Kidney (tissue), 14 donors: ENCODE data around the gene ZSWIM4. TPM values are rescaled to one million over a fixed set of nuclear protein-coding genes. Genes with fewer than 3 reads are reported as not detected.

ENCODE experiments used
- DNase-seq, 5 donors: peaks; one replicate each; pipeline ENCODE4 v3.0.0-alpha.2; 2013 to 2020
- FAIRE-seq: peaks from 2 replicates; lab custom pipeline; 2012; peaks lifted over from hg19 to GRCh38; lab: Jason Lieb, UNC
- H3K27ac ChIP-seq, 2 donors: one replicate each; pipeline ENCODE4 v1.7.0; 2013; ENCODE audit warnings: low read depth in 2 of 2, low read length in 2 of 2, inconsistent platforms in 1 of 2
- H3K27me3 ChIP-seq: one replicate; pipeline ENCODE4 v1.7.1; 2013; ENCODE audit warnings: low read length, inconsistent platforms; ENCODE audit not compliant: control insufficient read depth, insufficient read depth
- H3K36me3 ChIP-seq, 3 donors: one replicate each; pipeline versions ENCODE4 v1.7.0 to v1.7.1; 2013; ENCODE audit warnings: low read length in 3 of 3, control low read depth in 1 of 3, inconsistent platforms in 1 of 3; ENCODE audit not compliant: insufficient read depth in 3 of 3, control insufficient read depth in 2 of 3
- H3K4me1 ChIP-seq, 3 donors: one replicate each; pipeline versions ENCODE4 v1.7.0 to v1.7.1; 2013; ENCODE audit warnings: low read length in 3 of 3, inconsistent platforms in 1 of 3, low read depth in 1 of 3; ENCODE audit not compliant: control insufficient read depth in 2 of 3, insufficient read depth in 2 of 3
- H3K4me3 ChIP-seq, 3 donors: one replicate each; pipeline versions ENCODE4 v1.7.0 to v1.8.1; 2013; ENCODE audit warnings: low read length in 3 of 3, control low read depth in 1 of 3, inconsistent platforms in 1 of 3
- H3K9ac ChIP-seq, 3 donors: one replicate each; pipeline versions ENCODE4 v1.7.0 to v1.7.1; 2013; ENCODE audit warnings: low read length in 3 of 3, control low read depth in 1 of 3, inconsistent platforms in 1 of 3
- H3K9me3 ChIP-seq, 3 donors: one replicate each; pipeline versions ENCODE4 v1.7.0 to v1.7.1; 2013; ENCODE audit warnings: low read length in 3 of 3, control low read depth in 1 of 3, inconsistent platforms in 1 of 3; ENCODE audit not compliant: control insufficient read depth in 2 of 3, insufficient read depth in 1 of 3
- CTCF ChIP-seq: IDR thresholded peaks from 3 replicates; pipeline ENCODE4 v1.5.1; 2012; ENCODE audit warnings: mild to moderate bottlenecking, moderate library complexity, borderline replicate concordance; ENCODE audit not compliant: insufficient read depth; ENCODE audit errors: extremely low read depth
- intact Hi-C: fragments of 100-400 bp; cut with DNase I; formaldehyde crosslinking; loops from one replicate; pipeline ENCODE4 v1.11.1; 2022
- polyA plus RNA-seq: library from polyadenylated mRNA; stranded (reverse); fragments of 350-450 nt; fragmentation: Illumina TruSeq; extraction: RNeasy Lipid Tissue Mini Kit (QIAGEN cat#74804); gene quantifications from one replicate; pipeline ENCODE4 v1.2.3, GENCODE V29; 2014; ENCODE audit warnings: low read depth, low replicate concordance; ENCODE audit not compliant: insufficient read depth
- total RNA-seq: library from RNA; stranded (reverse); fragmentation: NEBNext Ultra II Directional; extraction: Animal tissue kit (Norgen Biotek cat#: 25700); gene quantifications from one replicate; pipeline ENCODE4 v1.2.1, GENCODE V29; 2021
- donor health status: control.
- donor health status: control.
- donor health status: control.
- donor health status: control.
- donor health status: control.
- donor health status: DM: yes; HTN: yes; CAD: no.
- donor health status: Normal renal cell carcinoma (clear cell type).

Gene ZSWIM4
- total and polyA plus RNA-seq, 2 donors from 2014 or later, result 1.4 to 13.7 TPM

- peak overlapping the region in 2 of 3 donors; percentile 32 to 86 for H3K9ac ChIP-seq
- H3K4me1 ChIP-seq, result peaks cover 4 to 31% (median 15%) of the 10 kb centered on the region in 3 donors
- no peak for TF ChIP-seq CTCF
- no peaks in the 10 kb centered on the region for H3K27me3 ChIP-seq
- peak; percentile 94 to 97 (median 97) for DNase-seq
- H3K9me3 ChIP-seq, result no peaks in the 10 kb centered on the region
- H3K36me3 ChIP-seq, result no peaks in the 10 kb centered on the region
- H3K4me3 ChIP-seq, result peak overlapping the region in 2 of 3 donors; percentile 37 to 48
- H3K27ac ChIP-seq, result peak overlapping the region; percentile 98 to 99
- no peak for FAIRE-seq
- intact Hi-C loops, result no loop called here
Measured at GRCh38 chr19:13846557-13847406, 51.5 kb downstream of the ZSWIM4 start.

DNA sequence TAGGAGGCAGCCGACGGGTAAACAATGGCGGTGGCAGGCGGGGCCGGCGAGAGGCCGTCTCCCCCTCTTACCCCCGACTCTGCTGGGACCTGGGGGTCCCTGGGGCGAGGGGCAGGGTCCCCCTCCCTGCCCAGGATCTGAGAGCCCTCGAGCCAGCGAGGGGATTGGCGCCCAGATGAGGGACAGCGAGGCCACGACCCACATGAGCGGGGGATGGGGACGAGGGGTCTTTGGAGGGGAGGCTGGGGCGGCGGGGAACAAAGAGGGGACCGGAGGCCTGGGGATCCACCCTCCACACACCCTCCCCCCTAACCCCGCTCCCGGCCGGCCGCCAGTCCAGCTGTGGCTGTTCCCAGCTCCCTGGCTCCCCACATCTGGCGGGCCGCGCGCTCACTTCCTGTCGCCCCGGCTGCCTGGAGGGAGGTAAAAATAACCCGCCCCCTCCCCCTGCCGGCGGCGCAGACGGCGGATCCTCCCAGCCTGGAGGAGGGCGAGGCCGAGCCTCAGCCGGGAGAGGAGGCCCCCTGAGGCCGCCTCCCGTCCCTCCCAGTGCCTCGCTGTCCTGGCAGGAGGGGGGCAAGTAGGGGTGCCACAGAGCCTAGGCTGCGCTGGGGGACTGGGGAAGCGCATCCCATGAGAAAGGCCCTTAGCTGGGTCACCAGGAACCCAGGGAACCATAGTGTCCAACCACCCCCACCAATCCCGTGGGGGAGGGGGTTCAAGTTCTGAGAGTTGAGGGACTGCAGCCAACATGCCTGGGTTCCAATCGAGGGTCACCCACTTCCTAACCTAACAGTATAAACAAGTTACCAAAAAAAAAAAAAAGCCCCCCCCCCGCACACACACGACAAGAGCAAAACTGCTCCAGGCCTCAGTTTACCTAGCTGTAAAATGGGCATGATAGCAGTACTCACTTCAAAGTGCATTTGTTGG lies 52.4 kb downstream of the ZSWIM4 start:
- TF ChIP-seq CTCF, result peak; percentile 19
- no peaks in the 10 kb centered on the region for H3K27me3 ChIP-seq
- DNase-seq (peak; percentile 94 to 99 (median 96)), FAIRE-seq (no peak)
- H3K9me3 ChIP-seq, result no peaks in the 10 kb centered on the region
- no peaks in the 10 kb centered on the region for H3K36me3 ChIP-seq
- peak overlapping the region; percentile 98 to 99 for H3K27ac ChIP-seq
- peak overlapping the region; percentile 32 to 48 (median 37) for H3K4me3 ChIP-seq
- intact Hi-C loops, result no loop called here
- H3K4me1 ChIP-seq, result peaks cover 4 to 31% (median 15%) of the 10 kb centered on the region in 3 donors
- peak overlapping the region in 2 of 3 donors; percentile 39 to 86 for H3K9ac ChIP-seq

DNA sequence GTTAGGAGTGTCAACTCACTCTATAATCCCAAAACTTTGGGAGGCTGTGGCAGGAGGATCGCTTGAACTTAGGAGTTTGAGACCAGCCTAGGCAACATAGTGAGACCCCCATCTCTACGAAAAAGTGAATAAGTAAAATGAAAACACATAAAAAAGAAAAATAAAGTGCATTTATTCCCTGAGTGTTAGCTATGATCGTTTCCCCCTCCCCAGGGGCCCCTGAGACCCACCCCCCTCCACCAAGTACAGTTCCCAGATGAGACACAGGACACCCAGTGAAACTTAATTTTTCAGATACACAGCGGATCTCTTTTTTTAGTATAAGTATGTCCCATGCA lies 53.1 kb downstream of the ZSWIM4 start:
- FAIRE-seq (no peak), DNase-seq (peak in 1 of 5 donors; percentile 48)
- no peaks in the 10 kb centered on the region for H3K27me3 ChIP-seq
- H3K4me1 ChIP-seq, result peaks cover 4 to 27% (median 11%) of the 10 kb centered on the region in 3 donors
- peak overlapping the region in 1 of 3 donors; percentile 48 for H3K4me3 ChIP-seq
- H3K27ac ChIP-seq, result peak overlapping the region; percentile 98 to 99
- H3K9ac ChIP-seq, result no peak overlapping the region
- no peak for TF ChIP-seq CTCF
- H3K36me3 ChIP-seq, result no peaks in the 10 kb centered on the region
- intact Hi-C loops, result no loop called here
- H3K9me3 ChIP-seq, result no peaks in the 10 kb centered on the region
